Spleen (tissue), 11 donors: ENCODE measurements around the gene NACAD. TPM values are rescaled to one million over a fixed set of nuclear protein-coding genes. Genes with fewer than 3 reads are reported as not detected.
A peak's percentile ranks its signal among the peaks of the same experiment; 100 is the strongest.

ENCODE experiments used
- DNase-seq: peaks from one replicate; pipeline ENCODE4 v3.0.0-alpha.2; 2020
- H3K27ac ChIP-seq, 8 donors: fragments of 200-600 bp; sonication (generic) in 7 of 8; 1 replicate in 4 of 8; 2 replicates in 4 of 8; pipeline versions ENCODE4 v1.5.0 to v1.8.0; 2016 to 2021; ENCODE audit warnings: inconsistent platforms in 4 of 8, mild to moderate bottlenecking in 4 of 8, moderate library complexity in 1 of 8
- H3K27me3 ChIP-seq, 7 donors: fragments of 200-600 bp; sonication (generic) in 6 of 7; replicated peaks in 1 of 7; 1 replicate in 4 of 7; 2 replicates in 3 of 7; pipeline versions ENCODE4 v1.5.0 to v1.8.0; 2016 to 2021; ENCODE audit warnings: inconsistent platforms in 3 of 7, mild to moderate bottlenecking in 1 of 7
- H3K36me3 ChIP-seq, 6 donors: fragments of 200-600 bp; sonication (generic) in 5 of 6; 1 replicate in 4 of 6; 2 replicates in 2 of 6; pipeline versions ENCODE4 v1.5.0 to v1.8.0; 2016 to 2021; ENCODE audit warnings: inconsistent platforms in 2 of 6
- H3K4me1 ChIP-seq, 6 donors: fragments of 200-600 bp; sonication (generic) in 5 of 6; 1 replicate in 3 of 6; 2 replicates in 3 of 6; pipeline versions ENCODE4 v1.5.0 to v1.8.0; 2016 to 2021; ENCODE audit warnings: inconsistent platforms in 3 of 6
- H3K4me3 ChIP-seq, 8 donors: fragments of 200-600 bp; sonication (generic) in 7 of 8; 1 replicate in 4 of 8; 2 replicates in 4 of 8; pipeline versions ENCODE4 v1.5.0 to v1.8.0; 2016 to 2021; ENCODE audit warnings: inconsistent platforms in 4 of 8, mild to moderate bottlenecking in 4 of 8, moderate library complexity in 2 of 8
- H3K9me3 ChIP-seq, 8 donors: fragments of 200-600 bp; sonication (generic) in 7 of 8; 1 replicate in 4 of 8; 2 replicates in 4 of 8; pipeline versions ENCODE4 v1.5.0 to v1.8.0; 2016 to 2021; ENCODE audit warnings: inconsistent platforms in 4 of 8
- CTCF ChIP-seq, 11 experiments: fragments of 200-600 bp in 7 of 11; fragments of 450-650 bp in 4 of 11; sonication (generic) in 4 of 11; IDR thresholded peaks in 8 of 11; conservative IDR thresholded peaks in 3 of 11; 1 replicate in 7 of 11; 2 replicates in 4 of 11; pipeline versions ENCODE4 v1.4.0 to v1.8.0; 2016 to 2021; ENCODE audit warnings: antibody characterized with exemption in 11 of 11, inconsistent platforms in 4 of 11, mild to moderate bottlenecking in 1 of 11
- POLR2A ChIP-seq, 3 donors: fragments of 450-650 bp; IDR thresholded peaks; one replicate each; pipeline ENCODE4 v1.5.1; 2017; ENCODE audit warnings: antibody characterized with exemption in 3 of 3, mild to moderate bottlenecking in 1 of 3
- POLR2AphosphoS5 ChIP-seq, 3 donors: sonication (generic); formaldehyde crosslinking; IDR thresholded peaks; one replicate each; pipeline ENCODE4 v1.5.1; 2017; ENCODE audit warnings: antibody characterized with exemption in 3 of 3
- WGBS, 5 donors: extraction: QIAGEN DNeasy Blood & Tissue Kit in 3 of 5; methylation state at CpG; one replicate each; pipeline versions ENCODE4 v1.1.5 to v1.1.7; 2013 to 2018; 5-methylcytosine and 5-hydroxymethylcytosine counted together
- intact Hi-C: fragments of 100-400 bp; cut with DNase I; formaldehyde crosslinking; loops from one replicate; pipeline ENCODE4 v1.15.0; 2023; ENCODE audit warnings: low total_unique reads
- polyA plus RNA-seq, 3 donors: library from polyadenylated mRNA; stranded (reverse); fragments of 200-250 nt; gene quantifications; one replicate each; pipeline ENCODE4 v1.2.1, GENCODE V29; 2013
- total RNA-seq, 7 donors: library from RNA; depleted of rRNA in 3 of 7; stranded (reverse); fragments of >200 nt in 3 of 7; fragmentation: NEBNext Ultra II Directional in 4 of 7; extraction: Animal tissue kit (Norgen Biotek cat#: 25700) in 4 of 7; gene quantifications; one replicate each; pipeline versions ENCODE4 v1.1.0 to v1.2.1, GENCODE V29; 2016 to 2021
- donor health status: healthy with polysubstance abuse.
- donor health status: DM: no; HTN: no; CAD: no; lungs with moderate emphysema.
- donor health status: DM: no; HTN: no; CAD: no.
- donor health status: Bipolar disorder and iron deficiency.
- donor health status: healthy.
- donor health status: DM: no; HTN: no; CAD: no.
- donor health status: DM: yes; HTN: yes; CAD: no.

NACAD gene
- total and polyA plus RNA-seq, 10 donors, result 0.30 to 6.2 (median 1.7) TPM

GRCh38 chr7:45076946-45077345 lies 11.8 kb downstream of the NACAD start:
- no peak for DNase-seq
- no peaks in the 10 kb centered on the region for H3K9me3 ChIP-seq
- H3K27me3 ChIP-seq, result no peaks in the 10 kb centered on the region
- intact Hi-C loops, result no loop called here
- peaks cover 6 to 61% (median 60%) of the 10 kb centered on the region in 6 donors for H3K36me3 ChIP-seq
- no peak overlapping the region for H3K27ac ChIP-seq
- H3K4me1 ChIP-seq, result peaks cover 0 to 13% (median 2%) of the 10 kb centered on the region in 6 donors
- no peak overlapping the region for H3K4me3 ChIP-seq
- no peak for TF ChIP-seq POLR2A (IDR thresholded peaks at IDR 0.05)
- TF ChIP-seq POLR2AphosphoS5 (IDR thresholded peaks at IDR 0.05), result peak in 1 of 3 donors; percentile 5
- WGBS, 5 donors, result 89 to 96% (median 92%) methylated on average over 4 to 5 of the region's 5 CpGs

DNA sequence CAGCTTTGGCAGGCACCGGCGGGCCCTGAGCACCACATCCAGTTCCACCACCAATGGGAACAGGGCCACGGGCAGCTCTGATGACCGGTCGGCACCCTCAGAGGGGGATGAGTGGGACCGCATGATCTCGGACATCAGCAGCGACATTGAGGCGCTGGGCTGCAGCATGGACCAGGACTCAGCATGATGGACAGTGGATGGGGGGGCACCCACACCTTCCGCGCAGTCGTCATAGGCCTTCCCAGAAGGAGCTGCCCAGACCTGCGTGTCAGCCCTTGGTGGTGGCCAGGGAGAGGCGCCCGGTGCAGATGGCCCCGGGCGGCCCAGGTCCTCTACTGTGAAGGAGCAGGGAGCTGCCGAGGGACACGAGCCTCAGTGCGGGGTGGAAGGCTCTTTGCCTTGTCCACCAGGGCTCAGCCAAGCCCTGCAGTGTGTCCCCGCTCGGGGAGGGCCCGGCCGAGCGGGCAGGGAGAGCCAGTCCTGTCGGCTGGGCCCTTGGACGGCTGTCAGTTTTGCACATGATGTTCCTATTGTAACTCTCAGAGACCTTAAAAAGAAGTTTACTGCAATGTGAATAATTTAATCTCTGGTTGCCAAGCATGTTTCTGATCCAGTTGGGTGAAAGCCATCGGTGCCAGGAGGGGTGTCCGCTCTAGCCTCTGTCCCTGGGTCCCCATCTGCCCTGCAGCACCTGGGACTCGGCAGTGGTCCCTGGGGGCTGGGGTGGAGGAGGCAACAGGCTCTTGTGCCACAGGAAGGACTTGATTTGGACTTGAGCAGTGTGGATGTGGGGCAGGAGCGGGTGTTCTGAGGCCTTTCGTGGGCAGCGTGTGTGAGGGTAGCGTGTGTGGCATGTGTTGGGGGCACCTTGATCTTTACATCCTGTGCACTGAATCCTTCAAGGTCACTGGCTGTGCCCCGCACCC lies 12.6 kb downstream of the NACAD start:
- Histone ChIP-seq H3K4me3 (no peak overlapping the region), H3K36me3 (peaks cover 6 to 69% (median 67%) of the 10 kb centered on the region in 6 donors), H3K27ac (no peak overlapping the region), H3K4me1 (peaks cover 0 to 16% (median 4%) of the 10 kb centered on the region in 6 donors), H3K9me3 (no peaks in the 10 kb centered on the region), H3K27me3 (no peaks in the 10 kb centered on the region)
- TF ChIP-seq CTCF (IDR thresholded peaks at IDR 0.05 in 8 of 11, conservative IDR thresholded peaks at IDR 0.05 in 3 of 11) (no peak), POLR2AphosphoS5 (IDR thresholded peaks at IDR 0.05) (peak in 2 of 3 donors; percentile 15 to 71)
- intact Hi-C loops, result no loop called here
- 91 to 94% (median 92%) methylated on average over 13 to 35 of the region's 35 CpGs for WGBS, 5 donors
- peak; percentile 69 for DNase-seq

- no peaks in the 10 kb centered on the region for H3K9me3 ChIP-seq
- peaks cover 6 to 78% (median 75%) of the 10 kb centered on the region in 6 donors for H3K36me3 ChIP-seq
- H3K4me3 ChIP-seq, result no peak overlapping the region
- peak; percentile 61 for DNase-seq
- intact Hi-C loops, result no loop called here
- WGBS, 5 donors, result 80 to 100% (median 95%) methylated on average over 1 of the region's 1 CpG
- H3K27ac ChIP-seq, result no peak overlapping the region
- H3K4me1 ChIP-seq, result peaks cover 0 to 19% (median 4%) of the 10 kb centered on the region in 6 donors
- no peaks in the 10 kb centered on the region for H3K27me3 ChIP-seq
- TF ChIP-seq POLR2A (IDR thresholded peaks at IDR 0.05) (no peak), CTCF (IDR thresholded peaks at IDR 0.05 in 8 of 11, conservative IDR thresholded peaks at IDR 0.05 in 3 of 11) (no peak), POLR2AphosphoS5 (IDR thresholded peaks at IDR 0.05) (no peak)
These were observed 13.5 kb downstream of the NACAD start for GRCh38 chr7:45075355-45075644.

DNA sequence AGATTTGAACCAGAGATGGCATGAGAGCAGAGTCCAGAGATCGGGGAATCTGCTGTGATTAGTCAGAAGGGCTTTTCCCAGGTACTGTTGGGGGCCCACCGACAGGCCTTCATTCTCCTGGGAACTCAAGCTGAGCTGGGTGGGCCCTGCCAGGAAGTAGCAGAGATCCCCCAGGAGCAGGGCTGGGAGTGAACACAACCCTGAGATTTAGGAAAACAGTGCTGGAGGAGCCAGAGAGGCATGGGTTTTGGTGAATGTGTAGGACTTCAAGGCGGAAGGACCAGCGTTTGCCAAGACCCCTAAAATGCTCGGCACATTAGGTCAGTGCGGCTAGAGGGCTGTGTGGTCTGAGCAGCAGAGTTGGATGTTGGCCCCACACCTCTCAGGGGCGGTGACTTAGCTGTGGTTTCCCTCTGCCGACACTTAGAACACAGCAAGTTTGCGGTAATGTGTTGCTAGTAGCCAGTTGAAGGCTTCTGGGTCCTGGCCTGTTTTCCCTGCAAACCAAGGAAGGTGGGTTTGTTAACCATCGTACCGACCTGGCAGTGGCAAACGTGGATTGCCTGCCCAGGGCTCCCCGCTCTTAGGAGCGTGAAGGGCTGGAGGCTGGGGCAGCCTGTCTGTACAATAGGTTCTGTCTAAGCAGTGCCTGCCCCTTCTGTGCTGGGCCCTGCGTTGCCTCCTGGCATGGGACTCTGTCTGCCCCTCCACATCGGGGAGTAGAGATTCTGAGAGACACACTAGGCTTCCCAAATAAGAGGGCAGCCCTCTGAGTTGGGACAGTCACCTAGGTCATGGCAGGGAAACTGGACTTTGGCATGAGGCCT lies 14.0 kb downstream of the NACAD start:
- H3K9me3 ChIP-seq, result no peaks in the 10 kb centered on the region
- H3K4me3 ChIP-seq, result no peak overlapping the region
- no peaks in the 10 kb centered on the region for H3K27me3 ChIP-seq
- intact Hi-C loops, result no loop called here
- peaks cover 0 to 19% (median 4%) of the 10 kb centered on the region in 6 donors for H3K4me1 ChIP-seq
- TF ChIP-seq POLR2A (IDR thresholded peaks at IDR 0.05), result no peak
- TF ChIP-seq CTCF (IDR thresholded peaks at IDR 0.05 in 8 of 11, conservative IDR thresholded peaks at IDR 0.05 in 3 of 11), result no peak
- H3K27ac ChIP-seq, result peak overlapping the region in 1 of 8 donors; percentile 25
- peaks cover 9 to 83% (median 80%) of the 10 kb centered on the region in 6 donors for H3K36me3 ChIP-seq
- 88 to 94% (median 89%) methylated on average over 7 to 16 of the region's 16 CpGs for WGBS, 5 donors
- DNase-seq, result peak; percentile 61
